GM13977 (cell line): ENCODE results near the gene CXCL8.

ENCODE experiments used
- DNase-seq: peaks from one replicate; pipeline ENCODE4 v3.0.0; 2012; ENCODE audit warnings: low spot score
- in situ Hi-C: fragments of 300-500 bp; cut with MboI; formaldehyde crosslinking; loops from one replicate; pipeline ENCODE4 v1.12.0; 2022; ENCODE audit warnings: low sequenced_read_pairs, low pct_unique_long_range_greater_than_20kb, mixed read lengths, inconsistent platforms; ENCODE audit not compliant: unreplicated experiment
- TF ChIP-seq, protein P1 (sequence below): IDR thresholded peaks from 2 replicates; pipeline ENCODE4 v1.5.1; 2012; ENCODE audit warnings: mild to moderate bottlenecking, control low read depth; ENCODE audit not compliant: insufficient read depth; ENCODE audit errors: extremely low read depth, missing control alignments

The CXCL8 gene

DNA sequence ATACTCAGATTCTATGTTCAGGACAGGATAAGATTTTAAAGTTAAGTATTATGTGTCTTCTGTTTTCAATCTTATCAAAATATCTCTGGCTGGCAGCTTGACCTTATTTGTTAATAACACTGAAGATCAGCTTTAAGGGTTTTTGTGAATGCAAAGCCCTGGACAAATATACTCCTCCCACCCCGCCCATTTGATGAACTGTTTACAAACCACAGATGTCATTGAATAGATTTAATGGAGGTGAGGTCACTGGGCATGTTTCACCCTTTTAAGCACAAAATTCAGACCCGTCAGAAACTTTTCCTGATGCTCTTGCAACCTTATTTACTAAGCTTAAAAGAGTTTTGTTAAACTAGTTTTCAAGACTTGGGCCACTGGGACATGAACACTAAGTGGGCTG, 10.1 kb upstream of the CXCL8 start:
- no peak for DNase-seq
- in situ Hi-C loops: no loop called here
- TF ChIP-seq, protein P1, sequence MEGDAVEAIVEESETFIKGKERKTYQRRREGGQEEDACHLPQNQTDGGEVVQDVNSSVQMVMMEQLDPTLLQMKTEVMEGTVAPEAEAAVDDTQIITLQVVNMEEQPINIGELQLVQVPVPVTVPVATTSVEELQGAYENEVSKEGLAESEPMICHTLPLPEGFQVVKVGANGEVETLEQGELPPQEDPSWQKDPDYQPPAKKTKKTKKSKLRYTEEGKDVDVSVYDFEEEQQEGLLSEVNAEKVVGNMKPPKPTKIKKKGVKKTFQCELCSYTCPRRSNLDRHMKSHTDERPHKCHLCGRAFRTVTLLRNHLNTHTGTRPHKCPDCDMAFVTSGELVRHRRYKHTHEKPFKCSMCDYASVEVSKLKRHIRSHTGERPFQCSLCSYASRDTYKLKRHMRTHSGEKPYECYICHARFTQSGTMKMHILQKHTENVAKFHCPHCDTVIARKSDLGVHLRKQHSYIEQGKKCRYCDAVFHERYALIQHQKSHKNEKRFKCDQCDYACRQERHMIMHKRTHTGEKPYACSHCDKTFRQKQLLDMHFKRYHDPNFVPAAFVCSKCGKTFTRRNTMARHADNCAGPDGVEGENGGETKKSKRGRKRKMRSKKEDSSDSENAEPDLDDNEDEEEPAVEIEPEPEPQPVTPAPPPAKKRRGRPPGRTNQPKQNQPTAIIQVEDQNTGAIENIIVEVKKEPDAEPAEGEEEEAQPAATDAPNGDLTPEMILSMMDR: no peak

DNA sequence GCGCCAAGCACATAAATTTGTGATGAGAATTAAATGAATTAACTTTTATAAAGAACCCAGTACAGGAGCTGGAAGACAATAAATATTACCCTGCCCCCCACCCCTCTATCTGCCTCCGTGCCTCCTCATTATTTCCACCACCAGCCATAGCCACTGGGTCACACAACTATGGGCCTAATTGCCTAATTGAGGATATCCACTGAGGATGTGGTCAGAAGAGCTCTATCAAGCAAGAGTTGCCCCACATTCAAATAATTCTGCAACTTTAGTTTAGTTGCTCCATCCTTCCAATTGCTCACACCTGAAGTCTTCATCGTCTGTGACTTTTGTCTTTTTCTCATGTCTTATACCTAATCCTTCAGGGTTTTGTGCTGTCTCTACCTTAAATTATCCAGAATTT, 9.5 kb upstream of the CXCL8 start:
- in situ Hi-C loops: no loop called here
- TF ChIP-seq, protein P1: no peak
- no peak for DNase-seq

DNA sequence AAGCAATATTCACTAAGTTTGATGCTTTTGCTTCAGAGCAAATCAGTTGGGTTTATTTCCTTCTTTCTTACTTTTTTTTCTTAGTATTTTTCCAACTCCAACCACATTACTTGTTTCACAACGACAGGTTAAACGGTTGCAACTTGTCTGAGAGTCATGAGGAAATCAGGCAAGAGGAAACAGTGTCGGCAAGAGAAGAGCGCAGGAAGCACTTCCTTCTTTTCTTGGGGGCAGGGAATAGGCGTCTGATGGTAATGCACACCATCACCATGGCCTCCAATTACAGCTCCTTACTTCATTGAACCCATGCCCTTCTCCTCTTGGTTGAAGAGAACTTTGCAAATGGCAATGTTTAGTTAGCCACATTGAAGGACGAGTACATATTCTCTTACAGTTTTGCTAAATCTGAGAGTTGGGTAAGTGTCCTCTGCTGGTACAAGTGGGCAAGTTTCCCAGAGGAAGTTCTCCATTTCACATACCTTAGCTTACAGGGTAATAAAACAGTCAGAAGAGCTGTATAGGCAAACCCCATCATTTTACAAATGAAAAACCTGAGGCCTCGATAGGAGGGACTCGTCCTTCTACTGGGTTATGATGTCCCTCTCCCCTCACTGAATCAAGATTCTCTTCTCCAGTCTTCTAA, 8.3 kb upstream of the CXCL8 start:
- in situ Hi-C loops: no loop called here
- DNase-seq: no peak
- TF ChIP-seq, protein P1: no peak

DNA sequence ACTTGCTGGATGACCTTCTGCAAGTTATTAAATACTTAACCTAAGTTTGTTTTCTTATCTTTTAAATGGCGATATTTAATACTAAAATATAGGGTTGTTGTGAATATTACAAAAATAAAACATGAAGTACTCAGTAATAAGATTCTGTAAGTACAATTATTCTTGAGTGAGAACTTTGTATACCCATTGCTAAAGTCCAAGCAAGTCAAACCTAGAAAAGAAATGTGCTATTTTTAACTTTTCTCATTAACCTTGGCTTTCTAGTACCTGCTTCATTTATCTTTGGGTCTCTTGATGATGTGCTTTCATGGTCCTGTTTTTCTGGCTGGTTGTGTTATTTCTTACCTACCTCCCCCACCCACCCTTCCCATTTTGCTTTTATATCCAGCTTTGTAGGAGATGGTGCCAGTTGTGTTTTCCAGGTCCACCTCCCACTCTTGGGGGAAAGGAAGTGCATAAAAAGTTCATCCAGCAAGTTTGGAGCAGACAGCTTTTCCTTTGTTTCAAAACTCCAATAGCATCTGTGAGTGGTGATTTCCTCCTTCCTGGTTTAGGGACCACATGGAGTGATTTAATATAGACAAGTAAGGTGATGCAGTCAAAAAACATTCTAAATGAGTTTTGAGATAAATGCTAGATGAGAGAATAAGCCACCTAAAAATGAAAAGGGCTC, 7.5 kb upstream of the CXCL8 start:
- DNase-seq: no peak
- in situ Hi-C loops: no loop called here
- TF ChIP-seq, protein P1: no peak

DNA sequence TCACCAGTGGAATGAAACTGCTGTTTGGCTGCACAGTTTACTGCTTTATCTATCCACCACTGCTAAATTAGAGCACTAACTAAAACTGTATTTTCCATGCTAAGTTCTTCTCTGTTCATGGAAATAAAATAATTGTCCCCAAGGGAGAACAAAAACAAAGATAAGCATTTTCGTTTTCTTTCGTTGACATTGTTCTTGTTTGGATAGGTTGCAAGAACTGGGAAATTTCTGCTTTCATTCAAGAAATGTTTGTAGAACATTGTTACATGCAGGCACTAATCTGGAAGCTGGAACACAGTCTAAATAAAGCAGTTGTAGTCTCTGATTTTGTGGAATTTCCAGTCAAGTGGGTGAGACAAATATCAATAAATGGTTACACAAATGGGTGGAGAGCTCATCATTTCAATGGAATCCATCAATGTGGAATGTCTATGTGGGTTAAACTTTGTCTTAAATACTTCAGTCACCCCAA, 5.8 kb upstream of the CXCL8 start:
- TF ChIP-seq, protein P1: no peak
- in situ Hi-C loops: no loop called here
- no peak for DNase-seq

DNA sequence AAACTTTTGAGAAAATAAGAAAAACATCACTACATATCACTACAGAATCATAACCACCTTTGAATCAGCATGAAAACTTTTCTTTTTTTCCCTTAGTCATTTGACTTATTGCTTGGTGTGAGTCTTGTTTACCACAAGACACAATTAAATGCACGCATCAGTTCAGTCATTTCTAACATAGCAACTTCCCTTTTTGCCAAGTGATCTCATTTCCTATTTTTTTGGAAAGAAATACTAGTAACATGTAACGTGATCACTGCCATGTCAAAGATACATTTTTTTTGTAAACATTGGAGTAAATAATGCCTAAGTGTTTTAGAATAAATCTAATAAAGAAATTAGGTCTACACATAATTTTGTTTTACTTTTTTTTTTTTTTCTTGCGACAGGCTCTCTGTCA, 5.1 kb upstream of the CXCL8 start:
- in situ Hi-C loops: no loop called here

More for the DNA sequence above, 5.1 kb upstream of the CXCL8 start:
- TF ChIP-seq, protein P1: no peak
- peak; percentile 33 for DNase-seq
